Measurements from ENCODE around the gene LCK.

Gene LCK

DNA sequence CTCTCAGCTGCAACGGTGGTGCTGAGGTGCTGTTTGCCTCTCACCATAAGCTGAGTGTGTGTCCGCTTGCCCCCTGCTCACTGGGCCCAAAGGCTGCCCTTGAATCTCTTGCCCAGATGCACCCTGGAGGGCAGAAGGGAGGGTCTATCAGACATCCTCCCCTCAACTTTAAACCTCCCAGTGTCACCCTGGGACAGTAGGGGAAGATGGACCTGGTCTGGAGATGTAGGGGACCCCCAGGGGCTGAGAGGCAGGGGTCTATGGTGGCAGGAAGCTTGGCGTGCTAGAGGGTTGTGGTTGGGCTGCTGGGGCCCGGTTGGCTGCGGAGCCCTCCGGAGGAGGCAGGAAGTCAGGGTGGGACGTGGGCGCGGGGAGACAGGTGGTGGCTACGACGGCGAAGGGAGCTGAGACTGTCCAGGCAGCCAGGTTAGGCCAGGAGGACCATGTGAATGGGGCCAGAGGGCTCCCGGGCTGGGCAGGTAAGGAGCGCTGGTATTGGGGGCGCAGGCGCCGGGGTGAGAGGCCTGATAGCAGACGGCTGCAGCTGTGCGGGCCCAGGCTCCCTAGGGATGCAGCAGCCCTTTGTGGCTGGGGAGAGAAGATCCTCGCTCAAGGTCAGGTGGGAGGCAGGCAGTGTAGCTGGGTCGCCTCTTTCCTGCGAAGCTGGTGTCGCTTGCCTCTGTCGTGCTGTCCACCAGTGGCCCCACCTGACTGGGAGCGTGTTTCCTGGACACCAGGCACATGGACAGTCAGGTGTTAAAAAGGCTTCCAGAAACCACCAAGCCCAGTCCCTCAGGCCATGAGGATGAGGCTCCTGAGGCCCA, at the start of gene LCK:
Gene LCK (plus strand): TSS at position 373 of the 824 bp plus-strand sequence. CDS start 23,065 bp downstream, outside the sequence.
- DNase-seq (ENCODE audit: low read depth in 3 of 3): peak in 2 of 3 experiments; percentile 35 to 52

- no peak for DNase-seq (ENCODE audit: low read depth in 3 of 3)
These were observed 46.1 kb upstream of the LCK start for GRCh38 chr1:32204943-32205361.

GRCh38 chr1:32205401-32206370, 45.4 kb upstream of the LCK start, which contains the start of gene IQCC:
IQCC (plus strand) TSS chr1:32205671; CDS start chr1:32205682, 11 bp downstream.
- peak; percentile 70 to 76 (median 71) for DNase-seq (ENCODE audit: low read depth in 3 of 3)

GRCh38 chr1:32208469-32208868, 42.6 kb upstream of the LCK start:
- DNase-seq (ENCODE audit: low read depth in 3 of 3): no peak

DNA sequence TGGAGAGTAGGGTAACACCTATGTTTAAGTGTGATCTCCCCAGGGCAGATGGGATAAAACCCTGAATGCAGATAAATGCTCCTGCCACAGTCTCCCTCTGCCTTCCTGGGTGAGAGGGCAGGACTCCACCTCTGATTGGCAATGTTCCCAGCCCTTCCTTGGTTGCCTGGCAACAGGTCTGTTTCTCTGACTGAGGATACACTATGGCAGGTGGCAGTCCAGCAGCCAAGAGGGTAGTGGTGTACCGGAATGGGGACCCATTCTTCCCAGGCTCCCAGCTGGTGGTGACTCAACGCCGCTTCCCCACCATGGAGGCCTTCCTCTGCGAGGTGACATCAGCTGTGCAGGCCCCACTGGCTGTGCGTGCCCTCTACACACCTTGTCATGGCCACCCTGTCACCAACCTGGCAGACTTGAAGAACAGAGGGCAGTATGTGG, 42.2 kb upstream of the LCK start, which contains the start of gene DCDC2B:
Gene DCDC2B (plus strand): TSS at position 199 of the 438 bp plus-strand sequence. CDS start 5 bp downstream, at position 204.
- no peak for DNase-seq (ENCODE audit: low read depth in 3 of 3)

DNA sequence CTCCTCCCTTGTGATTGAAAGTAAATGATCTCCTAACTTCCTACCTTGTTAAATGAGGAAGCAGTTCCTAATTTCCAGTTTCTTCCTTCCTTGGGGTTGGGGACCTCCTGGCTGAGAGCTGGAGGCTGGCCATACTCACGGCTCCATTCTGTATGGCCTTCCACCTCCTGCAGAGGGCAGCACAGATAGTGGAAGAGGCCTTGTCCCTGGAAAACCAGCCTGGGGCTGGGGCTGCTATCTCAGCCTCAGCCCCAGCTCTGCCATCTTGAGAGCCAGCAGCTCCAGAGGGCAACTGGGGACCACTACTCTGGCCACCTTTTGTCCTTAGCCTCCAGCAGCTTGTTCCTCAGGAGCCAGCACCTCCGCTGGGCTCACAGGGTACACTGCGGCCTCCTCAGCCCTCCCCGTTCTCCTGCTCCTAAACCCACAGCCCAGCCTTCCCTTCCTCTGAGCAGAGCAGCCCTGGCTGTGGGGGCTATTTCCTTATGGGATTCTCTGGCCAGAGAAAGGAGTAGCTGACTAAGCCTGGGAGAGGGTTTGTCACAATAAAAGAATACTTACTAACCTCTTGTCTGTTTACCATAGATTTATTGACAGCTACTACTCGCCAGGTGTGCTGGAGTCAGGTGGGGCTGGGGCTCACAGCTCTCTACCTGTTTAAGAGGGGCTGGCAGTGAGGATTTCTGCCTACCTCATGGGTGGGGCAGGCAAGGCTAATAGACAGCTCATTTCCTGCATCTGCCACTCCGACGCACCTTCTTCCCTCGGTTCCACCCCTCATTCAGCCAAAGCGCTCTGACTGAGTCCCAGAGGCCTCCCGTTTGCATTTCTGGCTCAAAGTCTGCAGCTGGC, 35.2 kb upstream of the LCK start:
- peak; percentile 32 to 39 (median 38) for DNase-seq (ENCODE audit: low read depth in 3 of 3)

DNA sequence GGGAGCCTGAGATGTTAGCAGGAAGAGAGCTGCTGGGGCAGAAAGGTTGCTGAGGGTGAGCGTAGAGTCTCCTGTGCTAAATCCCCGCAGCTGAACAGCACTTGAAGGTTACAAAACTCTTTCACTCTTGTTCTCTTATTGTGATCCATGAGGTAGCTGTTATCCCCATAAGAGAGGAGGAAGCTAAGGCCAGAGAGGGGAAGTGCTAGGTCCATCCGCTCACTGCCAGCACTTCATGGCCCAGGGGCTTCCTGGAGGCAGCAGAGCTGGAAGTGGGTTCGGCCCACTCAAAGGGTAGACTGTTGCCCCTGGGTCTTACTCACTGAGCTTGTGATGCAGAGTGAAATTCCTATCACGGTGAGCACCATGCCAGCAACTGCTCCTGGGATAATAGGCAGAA, 34.5 kb upstream of the LCK start:
- no peak for DNase-seq (ENCODE audit: low read depth in 3 of 3)

- DNase-seq (ENCODE audit: low read depth in 3 of 3): no peak
These were observed 32.0 kb upstream of the LCK start for GRCh38 chr1:32219022-32219421.

GRCh38 chr1:32220746-32221580, 30.1 kb upstream of the LCK start:
- no peak for DNase-seq (ENCODE audit: low read depth in 3 of 3)

DNA sequence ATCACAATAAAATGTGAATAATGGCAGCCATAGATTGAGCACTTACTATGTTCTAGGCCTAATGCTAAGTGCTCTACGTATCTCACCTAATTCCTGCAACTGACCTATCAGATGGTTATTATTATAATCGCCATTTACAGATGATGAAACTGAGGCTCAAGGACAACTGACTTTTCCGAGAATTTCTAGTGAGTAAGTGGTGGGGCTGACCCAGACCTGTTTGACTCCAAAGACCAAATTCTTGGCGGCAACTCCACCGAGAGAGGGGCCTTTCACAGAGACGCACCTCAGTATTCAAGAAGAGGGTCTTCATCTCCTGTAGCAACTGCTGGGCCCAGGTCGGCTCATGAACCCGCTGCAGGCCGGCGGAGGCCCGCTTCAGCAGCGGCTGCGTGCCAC, 29.5 kb upstream of the LCK start:
- no peak for DNase-seq (ENCODE audit: low read depth in 3 of 3)

DNA sequence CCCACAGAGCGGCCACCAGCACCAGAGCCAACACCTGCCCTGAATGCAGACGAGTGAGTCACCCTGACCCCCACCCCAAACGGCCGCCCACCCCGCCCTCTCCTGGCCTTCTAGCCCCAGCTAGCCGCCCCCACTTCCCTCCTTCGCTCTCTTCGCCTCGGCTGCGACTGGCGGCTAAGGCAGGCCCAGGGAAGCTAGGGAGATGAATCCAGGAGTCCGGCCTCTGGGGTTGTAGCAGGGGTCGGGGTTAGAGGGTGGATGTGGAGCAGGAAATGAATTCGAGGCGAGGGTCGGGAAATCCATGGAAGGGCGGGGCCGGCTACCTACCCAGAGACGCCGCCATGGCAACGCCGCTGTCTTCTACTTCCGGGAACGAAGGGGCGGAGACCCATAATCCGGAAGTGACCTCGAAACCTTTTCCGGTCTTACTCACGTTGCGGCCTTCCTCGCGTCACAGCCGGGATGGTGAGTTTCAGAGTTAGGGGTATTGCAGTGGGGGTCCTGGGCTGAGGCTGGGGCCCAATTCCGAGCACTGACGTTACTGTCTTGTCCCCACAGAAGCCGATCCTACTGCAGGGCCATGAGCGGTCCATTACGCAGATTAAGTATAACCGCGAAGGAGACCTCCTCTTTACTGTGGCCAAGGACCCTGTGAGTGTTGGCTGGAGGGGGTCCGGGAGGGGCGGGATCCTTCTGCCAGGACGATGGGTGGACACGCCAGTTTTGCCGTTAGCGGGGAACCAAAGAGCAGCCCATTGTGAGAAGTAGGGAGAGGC, 28.9 kb upstream of the LCK start, which contains the start of the genes EIF3I and TMEM234:
Gene EIF3I (plus strand): TSS at position 428 of the 776 bp plus-strand sequence. CDS start 35 bp downstream, at position 463.
Gene TMEM234 (minus strand): TSS at position 374 of the 776 bp plus-strand sequence. CDS start 31 bp downstream, at position 343.
- peak; percentile 70 to 88 (median 87) for DNase-seq (ENCODE audit: low read depth in 3 of 3)

- no peak for DNase-seq (ENCODE audit: low read depth in 3 of 3)
These were observed 27.4 kb upstream of the LCK start for GRCh38 chr1:32223683-32224082.

DNA sequence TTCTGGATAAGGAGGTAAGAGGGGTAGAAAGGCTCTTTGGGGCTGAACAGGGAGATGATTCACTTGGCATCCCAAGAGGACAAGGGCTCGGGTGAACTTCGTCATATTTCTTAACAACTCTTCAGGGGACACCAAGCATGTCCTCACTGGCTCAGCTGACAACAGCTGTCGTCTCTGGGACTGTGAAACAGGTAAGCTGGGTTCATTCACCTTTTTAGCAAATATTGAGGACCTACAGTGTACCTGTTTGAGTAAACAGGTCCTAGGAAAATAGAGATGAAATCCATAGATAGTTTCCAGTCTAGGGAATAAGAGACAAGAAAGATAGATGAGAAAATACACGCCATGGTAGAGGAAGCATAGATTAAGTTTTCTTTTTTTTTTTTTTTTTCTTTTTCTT, 26.8 kb upstream of the LCK start:
- no peak for DNase-seq (ENCODE audit: low read depth in 3 of 3)

DNA sequence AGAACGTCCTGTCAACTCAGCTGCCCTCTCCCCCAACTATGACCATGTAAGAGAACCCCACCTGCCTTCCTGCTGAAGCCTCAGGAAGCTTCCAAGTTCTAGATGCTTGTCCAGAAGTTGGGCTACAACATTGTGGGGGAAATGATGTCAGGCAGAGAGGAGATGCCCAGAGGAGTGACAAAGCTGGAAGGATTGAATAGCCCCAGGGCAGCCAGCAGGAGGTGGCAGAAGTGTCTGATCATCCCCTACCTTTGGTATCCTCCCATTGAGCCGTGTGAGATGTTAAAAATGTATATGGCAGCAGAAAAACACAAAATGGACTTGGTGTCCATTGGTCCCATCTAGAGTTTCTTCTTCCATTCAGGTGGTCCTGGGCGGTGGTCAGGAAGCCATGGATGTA, 22.3 kb upstream of the LCK start:
- no peak for DNase-seq (ENCODE audit: low read depth in 3 of 3)

DNA sequence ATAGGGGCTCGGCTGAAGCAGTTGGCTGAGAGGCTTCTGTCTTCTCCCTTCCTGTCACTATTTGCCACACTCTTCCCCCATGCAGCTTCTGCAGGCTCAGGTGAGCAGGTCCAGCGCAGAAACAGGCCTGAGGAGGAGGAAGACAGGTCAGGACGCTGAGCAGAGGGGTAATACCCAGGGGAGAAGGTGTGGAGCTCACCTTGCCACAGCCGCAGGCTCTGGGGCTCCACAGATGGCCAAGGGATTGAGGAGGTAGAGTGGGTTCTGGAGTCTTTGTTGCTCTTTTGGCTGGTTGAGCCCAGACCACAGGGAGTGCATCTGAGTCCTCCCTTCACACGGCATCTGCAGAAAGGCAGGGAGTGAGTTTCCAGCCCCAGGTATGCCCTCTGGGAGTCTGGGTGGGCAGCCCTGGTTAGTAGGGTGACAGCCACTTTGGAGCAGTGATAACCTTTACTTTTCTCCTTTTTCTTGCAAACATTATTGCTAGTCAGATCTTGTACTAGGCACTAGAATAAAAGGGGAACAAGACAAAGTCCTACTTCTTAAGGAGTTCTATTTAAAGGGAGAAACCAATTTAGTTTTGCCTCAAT, 19.1 kb upstream of the LCK start:
- no peak for DNase-seq (ENCODE audit: low read depth in 3 of 3)

GRCh38 chr1:32232558-32233304, 18.3 kb upstream of the LCK start:
- no peak for DNase-seq (ENCODE audit: low read depth in 3 of 3)

DNA sequence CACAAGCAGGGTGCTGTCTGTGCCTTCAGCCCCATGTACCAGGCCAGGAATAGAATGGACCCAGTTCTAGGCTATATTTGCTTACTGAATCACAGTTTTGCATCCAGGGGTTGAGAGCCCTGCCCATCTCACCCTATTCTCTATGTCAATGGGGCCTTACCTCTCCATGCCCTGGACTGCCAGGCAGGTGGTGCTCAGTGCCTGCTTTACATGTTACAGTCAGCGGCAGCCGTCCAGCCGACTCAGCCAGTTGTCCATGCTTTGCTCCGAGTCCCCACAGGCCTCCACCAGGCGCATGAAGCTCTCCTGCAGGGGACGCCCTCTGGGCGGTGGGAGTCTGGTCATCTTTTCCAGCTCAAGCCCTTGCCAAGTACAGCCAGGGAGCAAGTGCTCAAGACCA, 16.3 kb upstream of the LCK start:
- no peak for DNase-seq (ENCODE audit: low read depth in 3 of 3)

DNA sequence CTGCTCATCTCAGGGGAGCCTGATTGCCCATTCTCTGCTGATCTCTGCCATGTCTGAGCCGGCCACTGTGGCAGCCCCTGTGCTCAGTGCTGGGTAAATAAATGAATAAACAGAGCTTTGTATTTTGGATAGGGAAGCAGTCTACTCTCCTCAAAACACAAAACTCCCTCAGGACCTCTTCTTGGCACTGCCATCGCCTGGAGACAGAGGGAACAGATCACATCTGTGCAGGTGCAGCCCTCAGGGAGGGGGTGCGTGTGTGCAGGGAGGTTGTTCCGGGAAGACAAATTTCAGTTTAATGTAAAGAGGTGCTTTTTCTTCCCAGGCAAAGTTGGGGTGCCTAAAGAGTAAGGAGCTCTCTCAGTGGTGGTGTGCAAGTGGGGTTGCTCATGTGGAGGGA, 11.7 kb upstream of the LCK start:
- DNase-seq (ENCODE audit: low read depth in 3 of 3): no peak
